PC-3 (cell line): ENCODE data around the gene RASL12. TPM values are rescaled to one million over a fixed set of nuclear protein-coding genes. Genes with fewer than 3 reads are reported as not detected.

Experiments used
- ATAC-seq: fragments of 200-7000 bp; cut with Tn5 transposase; 2 replicates; pipeline ENCODE4 v1.9.1; 2020; ENCODE audit warnings: mild to moderate bottlenecking, moderate library complexity
- BruUV-seq: library from RNA; stranded (reverse); fragments of 400-500 nt; replicated peaks from 2 replicates; lab custom pipeline; 2021; lab: Mats Ljungman, UMichigan
- CTCF ChIA-PET: fragments of 300-600 bp; sonication (Branson Sonifier 250); formaldehyde crosslinking; loops from one replicate; lab custom pipeline; 2022; ENCODE audit warnings: antibody characterized with exemption; lab: Charles Lee
- POLR2A ChIA-PET: fragments of 300-600 bp; sonication (Branson Sonifier 250); formaldehyde crosslinking; loops from one replicate; lab custom pipeline; 2022; ENCODE audit warnings: antibody characterized with exemption; ENCODE audit not compliant: unreplicated experiment; lab: Charles Lee
- DNase-seq: peaks from one replicate; pipeline ENCODE4 v3.0.0-alpha.2; 2015
- H2AFZ ChIP-seq: fragments of 300-600 bp; sonication (generic); 2 replicates; pipeline ENCODE4 v1.6.0; 2016; ENCODE audit warnings: antibody characterized with exemption, low read length
- H3F3A ChIP-seq: fragments of 300-600 bp; sonication (generic); one replicate; pipeline ENCODE4 v1.6.0; 2017; ENCODE audit warnings: antibody characterized with exemption, low read length, control low read depth, mild to moderate bottlenecking; ENCODE audit not compliant: unreplicated experiment
- H3K27ac ChIP-seq: fragments of 300-600 bp; sonication (generic); 2 replicates; pipeline ENCODE4 v1.5.1; 2016; ENCODE audit warnings: mild to moderate bottlenecking, low read length
- H3K27me3 ChIP-seq: fragments of 300-600 bp; sonication (generic); 2 replicates; pipeline ENCODE4 v1.6.1; 2016; ENCODE audit warnings: low read length, mixed read lengths
- H3K36me3 ChIP-seq: fragments of 300-600 bp; sonication (generic); 2 replicates; pipeline ENCODE4 v1.6.1; 2016; ENCODE audit warnings: low read depth, mixed run types, low read length, mixed read lengths
- H3K4me1 ChIP-seq: fragments of 300-600 bp; sonication (generic); 2 replicates; pipeline ENCODE4 v1.5.1; 2016; ENCODE audit warnings: low read length; ENCODE audit not compliant: insufficient read depth
- H3K4me2 ChIP-seq: fragments of 300-600 bp; sonication (generic); 2 replicates; pipeline ENCODE4 v1.6.0; 2016; ENCODE audit warnings: low read length
- H3K4me3 ChIP-seq: fragments of 300-600 bp; sonication (generic); 2 replicates; pipeline ENCODE4 v1.5.1; 2016; ENCODE audit warnings: mild to moderate bottlenecking, low read length, mixed read lengths
- H3K79me2 ChIP-seq: fragments of 300-600 bp; sonication (generic); 2 replicates; pipeline ENCODE4 v1.6.1; 2017; ENCODE audit warnings: low read length, mixed read lengths
- H3K9ac ChIP-seq: fragments of 300-600 bp; sonication (generic); 2 replicates; pipeline ENCODE4 v1.6.0; 2016; ENCODE audit warnings: mild to moderate bottlenecking, low read length
- H3K9me2 ChIP-seq: fragments of 300-600 bp; sonication (generic); replicated peaks from 2 replicates; pipeline ENCODE4 v1.6.1; 2016; ENCODE audit warnings: mixed run types, low read length, mixed read lengths
- H3K9me3 ChIP-seq: fragments of 300-600 bp; sonication (generic); 2 replicates; pipeline ENCODE4 v1.6.1; 2016; ENCODE audit warnings: low read length, mixed read lengths
- H4K20me1 ChIP-seq: fragments of 300-600 bp; sonication (generic); 2 replicates; pipeline ENCODE4 v1.6.1; 2016; ENCODE audit warnings: low read length, mixed read lengths
- CTCF ChIP-seq: fragments of 300-600 bp; sonication (generic); conservative IDR thresholded peaks from 2 replicates; pipeline ENCODE4 v1.5.1; 2017; ENCODE audit warnings: antibody characterized with exemption, low read depth, mild to moderate bottlenecking, low read length
- EZH2 ChIP-seq: fragments of 300-600 bp; sonication (generic); IDR thresholded peaks from one replicate; pipeline ENCODE4 v1.6.1; 2017; ENCODE audit warnings: antibody characterized with exemption, mild to moderate bottlenecking, low read length; ENCODE audit not compliant: unreplicated experiment
- EZH2phosphoT487 ChIP-seq: fragments of 300-600 bp; sonication (generic); IDR thresholded peaks from 2 replicates; pipeline ENCODE4 v1.6.1; 2018; ENCODE audit warnings: mild to moderate bottlenecking, antibody characterized with exemption, low read length, borderline replicate concordance
- intact Hi-C: fragments of 100-400 bp; cut with micrococcal nuclease; formaldehyde crosslinking; loops from 2 replicates; pipeline ENCODE4 v1.9.0; 2023
- total RNA-seq: library from RNA; depleted of rRNA; stranded (reverse); fragments of >200 nt; gene quantifications from 2 replicates; pipeline ENCODE4 v1.2.3, GENCODE V29; 2014

The RASL12 gene
- total RNA-seq, 1 experiment from 2014 or later: not detected

DNA sequence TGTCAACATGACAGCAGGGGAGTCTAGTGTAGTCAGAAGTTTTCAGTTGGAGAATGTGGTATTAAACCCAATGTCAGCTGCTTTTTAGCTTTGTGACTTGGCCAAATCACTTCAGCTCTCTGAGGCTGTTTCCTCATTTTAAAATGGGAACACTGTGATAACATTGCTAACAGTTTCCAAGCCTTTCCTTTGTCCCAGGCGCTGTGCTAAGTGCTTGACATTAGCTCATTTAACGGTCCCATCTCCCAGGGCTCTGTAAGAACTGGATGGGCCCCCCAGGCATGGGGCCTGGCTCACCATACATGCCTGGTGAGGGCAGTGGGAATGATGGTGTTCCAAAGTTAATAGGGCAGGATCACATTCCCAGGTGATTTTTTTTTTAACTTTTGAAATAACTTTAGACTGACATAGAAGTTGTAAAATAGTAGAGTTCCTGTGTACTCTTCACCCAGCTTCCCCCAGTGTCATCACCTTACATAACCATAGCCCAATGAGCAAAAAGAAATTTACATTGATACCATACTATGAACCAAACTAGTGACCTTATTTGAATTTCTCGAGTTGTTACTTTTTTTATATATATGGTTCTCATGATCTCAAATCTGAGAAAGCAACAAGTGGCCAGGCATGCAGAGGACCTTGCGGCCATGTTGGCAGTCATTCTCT is 7.7 kb downstream of the RASL12 start:
- H3K4me3 ChIP-seq: no peak overlapping the region
- H3K4me2 ChIP-seq: no peak overlapping the region
- H4K20me1 ChIP-seq: no peaks in the 10 kb centered on the region
- H2AFZ ChIP-seq: no peak overlapping the region
- no peak for ATAC-seq
- no peak for DNase-seq
- no peak overlapping the region for H3K9ac ChIP-seq
- H3K36me3 ChIP-seq: no peaks in the 10 kb centered on the region
- no peaks in the 10 kb centered on the region for H3K79me2 ChIP-seq
- peaks cover 17% of the 10 kb centered on the region for H3K4me1 ChIP-seq
- TF ChIP-seq EZH2phosphoT487: no peak
- TF ChIP-seq CTCF: no peak
- no peak for TF ChIP-seq EZH2
- intact Hi-C loops: loop anchor here (10.0 kb wide), 1 partner anchor 215 kb away; no protein-coding TSS in a partner anchor
- no peaks in the 10 kb centered on the region for H3K27me3 ChIP-seq
- CTCF ChIA-PET: no interaction called here
- POLR2A ChIA-PET: no interaction called here
- BruUV-seq: no TSS peak
- H3F3A ChIP-seq: no peaks in the 10 kb centered on the region
- no peaks in the 10 kb centered on the region for H3K9me3 ChIP-seq
- no peaks in the 10 kb centered on the region for H3K9me2 ChIP-seq
- H3K27ac ChIP-seq: no peak overlapping the region

DNA sequence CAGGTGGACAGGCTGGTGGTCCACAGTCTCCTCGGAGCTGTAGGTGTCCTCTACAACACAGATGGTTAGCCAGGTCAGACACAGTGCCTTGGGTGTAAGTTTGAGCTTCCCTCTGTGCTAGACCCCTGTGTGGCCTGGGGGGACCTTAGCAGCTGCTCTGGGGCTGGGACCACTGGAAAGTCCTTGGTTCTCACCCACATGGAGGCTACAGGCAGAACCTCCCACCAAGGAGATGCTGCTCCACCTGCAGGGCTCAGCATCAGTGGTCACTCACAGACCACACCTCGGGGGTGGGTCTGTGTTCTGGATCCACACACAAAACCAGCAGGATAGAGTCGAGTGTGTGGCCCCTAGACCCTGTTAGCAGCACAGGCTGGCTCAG is 8.4 kb downstream of the RASL12 start:
- H2AFZ ChIP-seq: no peak overlapping the region
- peaks cover 17% of the 10 kb centered on the region for H3K4me1 ChIP-seq
- BruUV-seq: no TSS peak
- H3K36me3 ChIP-seq: no peaks in the 10 kb centered on the region
- ChIA-PET POLR2A (no interaction called here), CTCF (no interaction called here)
- no peaks in the 10 kb centered on the region for H3K79me2 ChIP-seq
- no peaks in the 10 kb centered on the region for H3F3A ChIP-seq
- ATAC-seq (no peak), DNase-seq (no peak)
- H3K9me2 ChIP-seq: no peaks in the 10 kb centered on the region
- H3K9ac ChIP-seq: no peak overlapping the region
- no peak overlapping the region for H3K27ac ChIP-seq
- no peaks in the 10 kb centered on the region for H3K9me3 ChIP-seq
- no peak for TF ChIP-seq EZH2phosphoT487
- no peak for TF ChIP-seq CTCF
- TF ChIP-seq EZH2: no peak
- no peaks in the 10 kb centered on the region for H3K27me3 ChIP-seq
- no peaks in the 10 kb centered on the region for H4K20me1 ChIP-seq
- no peak overlapping the region for H3K4me3 ChIP-seq
- intact Hi-C loops: loop anchor here (10.0 kb wide), 1 partner anchor 215 kb away; no protein-coding TSS in a partner anchor
- no peak overlapping the region for H3K4me2 ChIP-seq
